Keratinocyte (primary cell): ENCODE measurements around the gene RPS21. TPM values are rescaled to one million over a fixed set of nuclear protein-coding genes. Genes with fewer than 3 reads are reported as not detected.
A peak's percentile ranks its signal among the peaks of the same experiment; 100 is the strongest.

ENCODE experiments used
- DNase-seq: peaks from one replicate; pipeline ENCODE4 v3.0.0-alpha.2; 2011; ENCODE audit warnings: low read depth, missing footprints, low spot score
- FAIRE-seq: peaks from 2 replicates; lab custom pipeline; 2011; peaks lifted over from hg19 to GRCh38; lab: Jason Lieb, UNC
- H2AFZ ChIP-seq: 2 replicates; pipeline ENCODE4 v1.6.0; 2012; ENCODE audit warnings: low read length, control low read depth, inconsistent platforms; ENCODE audit not compliant: control insufficient read depth
- H3K27ac ChIP-seq: 2 replicates; pipeline ENCODE4 v1.5.1; 2011; ENCODE audit warnings: low read length; ENCODE audit not compliant: control insufficient read depth, insufficient read depth
- H3K27me3 ChIP-seq: 3 replicates; pipeline ENCODE4 v1.6.0; 2011; ENCODE audit warnings: low read length; ENCODE audit not compliant: control insufficient read depth, insufficient read depth; ENCODE audit errors: extremely low read depth
- H3K36me3 ChIP-seq, 2 experiments: 2 replicates in 1 of 2; 3 replicates in 1 of 2; pipeline ENCODE4 v1.5.1; 2011; ENCODE audit warnings: low read length in 2 of 2, mild to moderate bottlenecking in 1 of 2; ENCODE audit not compliant: control insufficient read depth in 2 of 2, insufficient read depth in 2 of 2; ENCODE audit errors: extremely low read depth in 1 of 2
- H3K4me1 ChIP-seq: 3 replicates; pipeline ENCODE4 v1.5.1; 2011; ENCODE audit warnings: low read length; ENCODE audit not compliant: control insufficient read depth, insufficient read depth; ENCODE audit errors: extremely low read depth
- H3K4me2 ChIP-seq: 3 replicates; pipeline ENCODE4 v1.6.0; 2011; ENCODE audit warnings: low read depth, low read length; ENCODE audit not compliant: control insufficient read depth, insufficient read depth; ENCODE audit errors: extremely low read depth
- H3K4me3 ChIP-seq, 3 experiments: fragments of 200-600 bp in 1 of 3; sonication (generic) in 1 of 3; 2 replicates in 2 of 3; 3 replicates in 1 of 3; pipeline ENCODE4 v1.5.1; 2011 to 2016; ENCODE audit warnings: low read length in 3 of 3, mild to moderate bottlenecking in 3 of 3, control low read depth in 2 of 3, inconsistent platforms in 1 of 3, low read depth in 1 of 3, mixed read lengths in 1 of 3, mixed run types in 1 of 3, moderate library complexity in 1 of 3; ENCODE audit not compliant: control insufficient read depth in 2 of 3, insufficient read depth in 2 of 3; ENCODE audit errors: extremely low read depth in 1 of 3
- H3K79me2 ChIP-seq: 2 replicates; pipeline ENCODE4 v1.6.0; 2012; ENCODE audit warnings: low read length; ENCODE audit not compliant: control insufficient read depth, insufficient read depth
- H3K9ac ChIP-seq: 3 replicates; pipeline ENCODE4 v1.6.0; 2011; ENCODE audit warnings: low read length; ENCODE audit not compliant: control insufficient read depth, insufficient read depth; ENCODE audit errors: extremely low read depth
- H3K9me1 ChIP-seq: 3 replicates; pipeline ENCODE4 v1.6.0; 2011; ENCODE audit warnings: low read length; ENCODE audit not compliant: control insufficient read depth, insufficient read depth; ENCODE audit errors: extremely low read depth
- H3K9me3 ChIP-seq: 2 replicates; pipeline ENCODE4 v1.5.1; 2012; ENCODE audit warnings: low read depth, low read length; ENCODE audit not compliant: control insufficient read depth
- H4K20me1 ChIP-seq: 3 replicates; pipeline ENCODE4 v1.6.0; 2011; ENCODE audit warnings: low read length; ENCODE audit not compliant: control insufficient read depth, insufficient read depth; ENCODE audit errors: extremely low read depth
- EZH2 ChIP-seq: IDR thresholded peaks from one replicate; pipeline ENCODE4 v1.6.1; 2012; ENCODE audit warnings: inconsistent platforms, mild to moderate bottlenecking, low read length, moderate library complexity
- dilution Hi-C: fragments of 300-500 bp; cut with MboI; formaldehyde crosslinking; loops from one replicate; pipeline ENCODE4 v1.7.0; 2020; ENCODE audit warnings: low sequenced_read_pairs; ENCODE audit not compliant: extremely low pct_ligation_motif_present
- polyA plus RNA-seq, 5 experiments: library from polyadenylated mRNA; depleted of rRNA in 3 of 5; stranded (reverse) in 3 of 5; stranded (forward) in 1 of 5; unstranded in 1 of 5; fragments of >200 nt; gene quantifications; 1 replicate in 1 of 5; 2 replicates in 3 of 5; 3 replicates in 1 of 5; pipeline versions ENCODE4 v1.2.1 to v1.2.3, GENCODE V29; 2011 to 2012; ENCODE audit warnings: missing spikeins in 2 of 5, low read depth in 1 of 5, low replicate concordance in 1 of 5
- TF ChIP-seq, protein P1 (sequence below), 3 experiments: IDR thresholded peaks in 1 of 3; conservative IDR thresholded peaks in 1 of 3; optimal IDR thresholded peaks in 1 of 3; 2 replicates in 2 of 3; 3 replicates in 1 of 3; pipeline versions ENCODE3 to v1.5.1; 2011; ENCODE audit warnings: low read length in 3 of 3, mild to moderate bottlenecking in 3 of 3, moderate library complexity in 2 of 3, control low read depth in 1 of 3, inconsistent platforms in 1 of 3; ENCODE audit not compliant: insufficient read depth in 2 of 3; ENCODE audit errors: extremely low read depth in 1 of 3

The RPS21 gene
- polyA plus RNA-seq, 1 donor (not counting 4 experiments of a cell fraction or from before 2014, with no cell fraction given) = 3,874 TPM

GRCh38 chr20:62352402-62353288 is 34.3 kb upstream of the RPS21 start:
- Histone ChIP-seq H3K9me1 (no peaks in the 10 kb centered on the region), H3K4me2 (no peak overlapping the region), H3K4me1 (peaks cover 75% of the 10 kb centered on the region), H3K9ac (peak overlapping the region; percentile 43), H3K4me3 (no peak overlapping the region), H3K79me2 (peaks cover 40% of the 10 kb centered on the region), H3K27me3 (no peaks in the 10 kb centered on the region), H3K36me3 (peaks cover 7 to 23% of the 10 kb centered on the region in 2 experiments), H2AFZ (no peak overlapping the region), H4K20me1 (no peaks in the 10 kb centered on the region), H3K27ac (no peak overlapping the region), H3K9me3 (no peaks in the 10 kb centered on the region)
- TF ChIP-seq, protein P1, sequence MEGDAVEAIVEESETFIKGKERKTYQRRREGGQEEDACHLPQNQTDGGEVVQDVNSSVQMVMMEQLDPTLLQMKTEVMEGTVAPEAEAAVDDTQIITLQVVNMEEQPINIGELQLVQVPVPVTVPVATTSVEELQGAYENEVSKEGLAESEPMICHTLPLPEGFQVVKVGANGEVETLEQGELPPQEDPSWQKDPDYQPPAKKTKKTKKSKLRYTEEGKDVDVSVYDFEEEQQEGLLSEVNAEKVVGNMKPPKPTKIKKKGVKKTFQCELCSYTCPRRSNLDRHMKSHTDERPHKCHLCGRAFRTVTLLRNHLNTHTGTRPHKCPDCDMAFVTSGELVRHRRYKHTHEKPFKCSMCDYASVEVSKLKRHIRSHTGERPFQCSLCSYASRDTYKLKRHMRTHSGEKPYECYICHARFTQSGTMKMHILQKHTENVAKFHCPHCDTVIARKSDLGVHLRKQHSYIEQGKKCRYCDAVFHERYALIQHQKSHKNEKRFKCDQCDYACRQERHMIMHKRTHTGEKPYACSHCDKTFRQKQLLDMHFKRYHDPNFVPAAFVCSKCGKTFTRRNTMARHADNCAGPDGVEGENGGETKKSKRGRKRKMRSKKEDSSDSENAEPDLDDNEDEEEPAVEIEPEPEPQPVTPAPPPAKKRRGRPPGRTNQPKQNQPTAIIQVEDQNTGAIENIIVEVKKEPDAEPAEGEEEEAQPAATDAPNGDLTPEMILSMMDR (optimal IDR thresholded peaks at IDR 0.05 in 1 of 3, IDR thresholded peaks at IDR 0.05 in 1 of 3, conservative IDR thresholded peaks at IDR 0.05 in 1 of 3; ENCODE audit: extremely low read depth in 1 of 3, insufficient read depth in 2 of 3, low read length in 3 of 3) = peak; percentile 28 to 58 (median 39)
- no peak for TF ChIP-seq EZH2
- DNase-seq (no peak), FAIRE-seq (no peak)
- dilution Hi-C loops = no loop called here

DNA sequence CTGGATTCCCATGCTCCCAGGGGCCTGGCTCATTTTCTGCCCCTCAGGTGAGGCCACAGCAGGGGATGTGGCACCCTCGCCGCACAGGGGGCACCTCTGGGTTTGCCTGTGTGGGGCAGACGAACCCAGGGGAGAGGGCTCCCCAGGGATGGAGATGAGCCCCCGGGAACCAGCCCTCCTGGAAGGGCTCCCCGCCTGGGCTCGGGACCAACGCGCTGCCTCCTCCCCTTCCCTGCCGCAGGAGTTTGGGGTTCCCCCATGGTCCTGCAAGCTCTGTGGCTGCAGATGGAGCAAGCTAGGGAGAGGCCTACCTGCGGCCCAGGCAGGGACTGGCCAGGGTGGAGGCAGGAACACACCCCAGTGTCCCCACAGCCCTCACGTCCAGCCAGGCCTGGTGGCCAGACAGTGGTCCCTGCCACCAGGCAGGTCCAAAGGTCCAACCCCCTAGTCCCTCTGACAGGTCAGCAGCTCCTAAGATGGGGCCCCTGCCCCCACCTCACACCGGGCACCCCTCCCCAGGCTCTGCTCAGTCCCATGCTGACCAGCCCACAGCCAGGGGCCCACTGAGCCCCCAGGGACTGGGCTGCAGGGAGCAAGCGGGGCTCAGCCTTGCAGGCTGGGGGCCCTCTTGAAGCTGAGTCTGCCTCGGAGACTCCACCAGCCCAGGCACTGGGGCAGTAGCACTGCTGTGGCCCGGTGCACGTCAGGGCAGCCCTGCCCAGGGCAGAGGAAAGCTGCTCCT is 33.4 kb upstream of the RPS21 start:
- peaks cover 83% of the 10 kb centered on the region for H3K4me1 ChIP-seq
- H3K9ac ChIP-seq = peak overlapping the region; percentile 43
- TF ChIP-seq EZH2 = no peak
- TF ChIP-seq, protein P1 (optimal IDR thresholded peaks at IDR 0.05 in 1 of 3, IDR thresholded peaks at IDR 0.05 in 1 of 3, conservative IDR thresholded peaks at IDR 0.05 in 1 of 3; ENCODE audit: extremely low read depth in 1 of 3, insufficient read depth in 2 of 3, low read length in 3 of 3) = no peak
- no peak for FAIRE-seq
- H3K4me3 ChIP-seq = no peak overlapping the region
- no peak overlapping the region for H3K4me2 ChIP-seq
- H3K79me2 ChIP-seq = peaks cover 48% of the 10 kb centered on the region
- DNase-seq = no peak
- no peaks in the 10 kb centered on the region for H3K27me3 ChIP-seq
- peaks cover 7% of the 10 kb centered on the region for H4K20me1 ChIP-seq
- no peaks in the 10 kb centered on the region for H3K9me3 ChIP-seq
- dilution Hi-C loops = no loop called here
- H3K27ac ChIP-seq = no peak overlapping the region
- H3K9me1 ChIP-seq = no peaks in the 10 kb centered on the region
- no peak overlapping the region for H2AFZ ChIP-seq
- peaks cover 7 to 18% of the 10 kb centered on the region in 2 experiments for H3K36me3 ChIP-seq
